NCI-H526 (cell line): ENCODE measurements around the gene IKBIP.
A peak's percentile ranks its signal among the peaks of the same experiment; 100 is the strongest.
"Not testable (repeated sequence)": the region's sequence is repeated elsewhere in the genome, so short reads cannot be mapped to it uniquely, and the experiment has no call there.

Source experiments
- DNase-seq, 2 experiments: peaks; one replicate each; lab custom pipeline; 2025; lab: John Stamatoyannopoulos, UW

IKBIP gene

DNA sequence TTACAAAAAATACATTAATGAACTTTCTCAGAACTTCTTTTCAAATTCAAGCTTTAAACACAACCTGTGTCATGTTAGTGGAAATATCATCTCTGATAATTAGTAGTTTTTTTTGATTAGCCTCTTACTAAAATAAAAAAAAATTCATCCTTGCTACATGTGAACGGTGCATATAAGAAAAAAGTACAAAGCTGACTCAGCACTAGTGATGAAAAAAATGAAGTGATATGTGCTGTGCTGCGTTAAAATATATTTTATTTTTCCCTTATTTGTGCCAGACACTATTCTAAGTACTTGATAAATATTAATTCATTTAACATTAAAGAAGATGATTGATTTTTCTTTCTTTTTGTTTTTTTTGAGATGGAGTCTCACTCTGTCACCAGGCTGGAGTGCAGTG lies 7.5 kb downstream of the IKBIP start:
- DNase-seq: no peak

DNA sequence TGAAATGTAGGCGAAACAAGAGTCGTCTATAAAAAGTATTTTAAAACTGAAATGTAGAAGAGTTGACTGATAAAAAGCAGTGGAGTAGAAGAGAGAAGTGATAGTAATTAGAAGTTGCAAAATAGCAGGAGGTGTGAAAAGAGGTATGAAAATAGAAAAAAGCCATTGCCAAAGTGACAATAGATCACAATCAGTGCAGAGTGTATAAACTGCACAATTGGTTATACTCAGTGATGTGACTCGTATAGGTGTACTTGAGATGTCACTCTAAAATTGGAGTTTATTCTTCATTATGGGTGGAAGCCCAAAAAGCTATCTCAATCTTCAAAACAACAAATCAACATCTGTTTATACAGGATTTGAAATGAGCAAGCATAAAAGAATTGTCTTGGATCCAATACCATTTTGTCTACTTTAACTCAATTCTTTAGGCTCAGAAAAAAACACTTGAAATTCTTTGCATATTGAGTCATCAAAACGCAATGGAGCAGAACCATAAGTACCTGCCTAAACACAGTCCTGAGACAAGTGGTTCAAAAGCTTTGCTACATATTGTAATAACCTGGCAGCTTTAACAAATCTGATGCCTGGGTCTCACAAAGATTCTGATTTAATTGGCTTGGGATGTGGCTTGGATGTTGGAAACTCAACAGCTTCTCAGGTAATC lies 8.8 kb downstream of the IKBIP start:
- no peak for DNase-seq

DNA sequence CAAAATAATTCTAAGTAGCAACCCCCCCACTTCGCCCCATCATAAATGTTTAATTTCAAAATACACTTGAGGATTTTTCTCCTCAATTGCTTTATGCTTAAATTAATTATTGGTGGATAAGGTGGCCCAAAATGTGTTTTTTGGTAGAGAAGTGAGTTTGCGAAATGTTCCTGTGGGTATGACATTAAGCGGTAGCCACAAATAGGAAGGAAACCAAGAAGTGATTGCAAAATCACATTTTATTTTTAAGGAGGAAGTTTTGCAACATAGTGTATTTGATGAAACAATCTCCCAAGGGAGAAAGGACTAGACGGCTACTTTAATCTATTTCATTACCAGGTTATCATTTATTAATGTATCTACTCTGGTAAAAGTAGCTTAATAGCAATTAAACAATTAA lies 25.6 kb downstream of the IKBIP start:
- no peak for DNase-seq

DNA sequence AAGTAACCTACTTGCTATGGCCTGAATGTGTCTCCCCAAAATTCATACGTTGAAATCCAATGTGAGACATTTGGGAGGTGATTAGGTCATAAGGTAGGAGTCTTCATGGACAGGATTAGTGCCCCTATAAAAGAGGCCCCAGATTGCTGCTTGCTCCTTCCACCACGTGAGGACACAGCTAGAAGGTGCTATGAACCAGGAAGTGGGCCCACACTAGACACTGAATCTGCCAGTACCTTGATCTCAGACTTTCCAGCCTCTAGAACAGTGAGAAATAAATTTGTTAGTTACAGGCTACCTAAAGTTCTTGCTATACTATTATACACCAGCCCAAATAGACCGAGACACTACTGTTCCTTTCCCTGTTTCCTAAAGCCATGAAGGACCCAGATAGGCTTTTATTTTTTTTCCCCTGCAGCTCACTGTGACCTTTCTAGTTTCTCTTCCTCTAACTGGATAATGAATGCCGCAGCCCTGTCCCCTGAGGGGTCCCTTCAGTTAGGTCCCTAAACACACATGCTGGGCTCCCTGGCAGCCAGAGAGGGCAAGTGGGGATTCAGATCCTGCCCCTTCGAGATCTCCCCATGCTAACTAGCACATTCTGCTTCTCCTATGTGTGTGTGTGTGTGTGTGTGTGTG lies 31.8 kb downstream of the IKBIP start:
- no peak for DNase-seq

DNA sequence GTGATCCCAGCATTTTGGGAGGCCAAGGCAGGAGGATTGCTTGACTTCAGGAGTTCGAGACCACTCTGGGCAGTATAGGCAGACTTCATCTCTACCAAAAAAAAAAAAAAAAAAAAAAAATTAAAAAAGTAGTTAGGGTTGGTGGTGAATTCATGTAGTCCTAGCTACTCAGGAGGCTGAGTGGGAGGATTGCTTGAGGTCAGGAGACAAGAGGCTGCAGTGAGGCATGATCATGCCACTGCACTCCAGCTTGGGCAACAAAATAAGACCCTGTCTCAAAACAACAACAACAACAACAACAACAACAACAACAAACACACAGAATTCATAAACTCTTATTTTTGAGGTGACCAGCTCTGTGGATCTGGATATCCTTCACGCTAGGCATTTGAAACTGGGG lies 34.0 kb downstream of the IKBIP start:
- no peak for DNase-seq

DNA sequence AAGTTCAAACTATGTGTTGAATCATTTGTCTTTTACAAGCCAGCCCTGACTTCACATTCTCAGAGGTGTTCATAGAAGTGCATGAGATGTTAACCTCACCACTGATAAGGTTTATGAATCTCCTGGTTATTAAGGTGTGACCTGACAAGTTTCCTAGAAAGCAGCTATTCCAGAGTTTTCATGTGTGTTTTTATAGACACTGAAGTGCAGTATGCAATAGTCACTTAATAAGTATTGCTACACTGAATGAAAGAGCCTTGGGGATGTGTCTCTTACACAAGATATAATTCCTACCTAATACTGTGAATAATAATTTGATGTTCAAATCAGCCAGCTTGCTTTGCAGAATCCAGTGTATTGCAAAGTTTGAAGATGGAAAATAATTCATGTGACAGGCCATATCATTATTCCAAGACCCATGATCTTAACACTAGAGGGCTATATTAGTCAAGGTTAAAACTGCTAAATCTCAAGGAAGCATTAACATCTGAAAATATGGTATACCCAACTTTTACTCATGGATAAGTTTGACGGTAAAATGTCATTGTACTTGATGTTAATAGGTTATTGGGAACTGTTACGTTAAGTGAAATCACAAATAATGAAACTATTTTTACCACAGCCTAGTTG lies 38.1 kb downstream of the IKBIP start:
- DNase-seq: no peak

DNA sequence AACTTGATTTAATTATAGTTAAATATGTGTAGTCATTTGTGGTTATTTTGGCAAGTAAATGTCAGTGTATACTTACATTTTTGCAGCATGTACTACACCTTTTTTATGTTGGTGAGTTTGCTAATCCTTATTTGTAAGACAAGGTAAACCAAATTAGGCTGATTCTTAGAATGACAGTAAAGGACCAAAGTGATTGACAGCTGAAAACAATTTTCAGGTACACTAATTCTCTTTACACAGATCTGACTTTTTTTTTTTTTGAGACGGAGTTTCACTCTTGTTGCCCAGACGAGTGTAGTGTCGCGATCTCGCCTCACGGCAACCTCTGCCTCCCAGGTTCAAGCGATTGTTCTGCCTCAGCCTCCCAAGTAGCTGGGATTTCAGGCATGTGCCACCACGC lies 42.7 kb downstream of the IKBIP start:
- no peak for DNase-seq

DNA sequence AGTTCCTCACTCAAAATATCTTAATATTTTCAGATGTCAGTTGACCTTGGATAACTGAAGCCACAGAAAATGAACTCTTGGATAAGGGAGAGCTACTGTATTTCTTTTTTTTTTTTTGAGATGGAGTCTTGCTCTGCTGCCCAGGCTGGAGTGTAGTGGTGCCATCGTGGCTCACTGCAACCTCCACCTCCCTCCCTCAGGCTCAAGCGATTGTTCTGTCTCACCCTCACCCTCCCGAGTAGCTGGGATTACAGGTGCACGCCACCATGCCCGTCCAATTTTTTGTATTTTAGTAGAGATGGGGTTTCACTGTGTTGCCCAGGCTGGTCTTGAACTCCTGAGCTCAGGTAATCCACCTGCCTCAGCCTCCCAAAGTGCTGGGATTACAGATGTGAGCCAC lies 47.3 kb downstream of the IKBIP start:
- DNase-seq: not testable (repeated sequence)

DNA sequence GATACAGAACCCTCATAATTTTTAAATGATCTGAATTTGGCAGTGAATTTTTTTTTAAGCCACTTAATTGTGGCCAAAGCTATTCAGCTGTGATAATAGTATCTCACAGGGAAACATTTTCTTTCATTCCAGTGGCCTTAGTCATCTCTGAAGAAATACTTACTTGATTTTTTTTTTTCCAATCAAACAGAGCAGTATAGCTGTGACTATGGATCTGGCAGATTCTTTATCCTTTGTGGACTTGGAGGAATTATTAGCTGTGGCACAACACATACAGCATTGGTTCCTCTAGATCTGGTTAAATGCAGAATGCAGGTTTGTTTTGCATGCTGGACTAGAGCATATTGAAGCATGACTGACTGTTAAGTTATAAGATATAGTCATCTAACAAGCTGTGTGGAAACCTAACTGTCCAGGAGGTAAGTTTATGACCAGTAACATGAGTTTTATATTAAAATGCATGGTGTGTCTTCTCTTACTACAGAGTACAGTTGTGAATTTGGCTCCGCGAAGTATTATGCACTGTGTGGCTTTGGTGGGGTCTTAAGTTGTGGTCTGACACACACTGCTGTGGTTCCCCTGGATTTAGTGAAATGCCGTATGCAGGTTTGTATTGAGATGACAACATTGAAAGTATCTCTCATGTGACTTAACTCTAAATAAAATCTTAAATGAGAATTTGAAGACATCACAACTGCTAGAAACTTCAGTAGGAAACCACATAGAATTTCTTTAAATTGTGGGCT lies 49.2 kb downstream of the IKBIP start:
- no peak for DNase-seq

DNA sequence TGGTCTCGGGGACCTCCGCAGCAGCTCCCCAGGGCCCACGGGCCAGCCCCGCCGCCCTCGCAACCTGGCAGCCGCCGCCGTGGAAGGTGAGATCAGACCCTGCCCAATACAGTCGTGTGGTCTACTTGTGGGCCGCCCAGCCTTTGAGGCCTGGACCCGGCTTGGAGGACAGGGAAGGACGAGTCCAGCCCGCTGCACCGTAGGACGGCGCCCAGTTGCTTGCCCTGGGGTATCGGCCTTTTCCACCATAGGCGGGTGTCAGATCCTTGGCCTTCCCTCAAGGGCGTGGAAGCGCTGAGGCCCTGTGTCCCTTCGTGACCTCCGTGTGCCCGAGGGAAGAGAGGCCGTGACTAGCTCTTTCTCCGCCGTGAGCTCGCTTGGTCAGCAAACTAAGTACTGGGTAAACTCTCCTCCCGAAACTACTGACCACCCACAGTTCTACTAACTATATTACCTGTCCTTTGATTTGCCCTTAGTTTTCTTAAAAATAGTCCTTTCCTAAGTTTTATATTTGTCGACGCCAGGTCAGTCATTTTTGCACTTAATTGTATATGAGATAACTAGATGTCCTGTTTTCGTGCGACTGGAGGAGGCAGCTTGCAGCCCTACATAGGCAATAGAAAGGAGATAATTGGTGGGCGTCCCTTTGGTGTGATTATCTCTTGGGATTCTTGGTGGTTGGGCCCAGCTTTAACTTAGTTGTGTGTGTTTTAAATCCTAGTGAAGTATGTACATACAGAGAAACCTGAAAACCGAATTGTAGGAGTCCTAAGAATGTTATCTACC lies 50.3 kb downstream of the IKBIP start:
- DNase-seq: peak in 1 of 2 experiments; percentile 43

DNA sequence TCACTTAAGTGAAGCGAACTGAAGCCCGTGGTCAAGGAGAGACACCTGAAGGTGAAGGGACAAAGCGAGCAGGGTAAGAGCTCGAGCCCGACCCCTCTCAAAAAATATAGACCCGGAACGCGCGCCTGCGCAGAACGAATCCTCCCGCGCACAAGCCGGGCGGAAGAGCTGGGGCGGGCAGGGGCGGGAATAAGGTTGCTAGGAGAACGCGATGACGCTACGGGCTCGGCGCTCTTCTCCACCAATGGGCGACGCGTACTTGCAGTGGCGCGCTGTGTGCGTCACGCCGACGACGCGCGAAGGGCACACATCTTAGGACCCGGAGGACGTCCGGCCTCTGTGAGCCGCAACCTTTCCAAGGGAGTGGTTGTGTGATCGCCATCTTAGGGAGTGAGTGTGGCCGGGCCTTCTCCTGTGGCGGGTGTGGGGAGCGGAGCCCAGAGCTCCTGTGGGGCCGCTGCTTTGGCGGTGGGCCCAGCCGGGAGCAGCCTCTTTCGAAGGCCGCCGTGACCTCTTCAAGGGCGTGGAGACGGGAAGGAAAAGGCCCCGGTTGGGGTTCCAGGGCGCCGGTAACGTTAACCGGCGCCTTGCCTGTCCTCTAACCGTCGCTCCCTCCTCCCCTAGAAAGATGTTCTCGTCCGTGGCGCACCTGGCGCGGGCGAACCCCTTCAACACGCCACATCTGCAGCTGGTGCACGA lies 51.1 kb downstream of the IKBIP start, which contains the start of gene SLC25A3:
TSS of gene SLC25A3 (plus strand) at position 336 of the 699 bp plus-strand sequence. CDS start at position 629, 293 bp downstream.
- DNase-seq: peak; percentile 92 to 98

DNA sequence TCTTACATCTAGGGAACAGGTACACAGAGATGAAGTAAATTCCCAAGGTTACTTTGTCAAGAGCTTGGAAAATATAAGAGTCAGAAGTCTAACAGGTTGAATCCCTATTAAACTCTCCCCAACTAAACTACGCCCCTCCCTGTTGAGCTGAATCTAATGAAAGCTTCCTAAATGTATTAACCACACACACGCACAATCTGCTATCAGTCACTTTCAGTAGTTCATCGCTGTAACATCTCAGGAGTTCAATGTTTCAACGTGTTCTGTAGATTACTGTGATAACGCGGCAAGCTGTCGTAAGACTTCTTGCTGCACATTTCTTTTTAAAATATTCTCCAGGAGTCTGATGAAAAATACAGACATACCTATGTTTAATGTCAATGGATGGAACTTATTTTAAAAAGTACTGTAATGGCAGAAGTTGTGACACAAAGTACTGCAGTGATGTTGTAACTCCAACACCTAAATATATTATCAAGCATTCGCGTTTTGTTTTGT lies 51.7 kb downstream of the IKBIP start:
- DNase-seq: peak in 1 of 2 experiments; percentile 49

DNA sequence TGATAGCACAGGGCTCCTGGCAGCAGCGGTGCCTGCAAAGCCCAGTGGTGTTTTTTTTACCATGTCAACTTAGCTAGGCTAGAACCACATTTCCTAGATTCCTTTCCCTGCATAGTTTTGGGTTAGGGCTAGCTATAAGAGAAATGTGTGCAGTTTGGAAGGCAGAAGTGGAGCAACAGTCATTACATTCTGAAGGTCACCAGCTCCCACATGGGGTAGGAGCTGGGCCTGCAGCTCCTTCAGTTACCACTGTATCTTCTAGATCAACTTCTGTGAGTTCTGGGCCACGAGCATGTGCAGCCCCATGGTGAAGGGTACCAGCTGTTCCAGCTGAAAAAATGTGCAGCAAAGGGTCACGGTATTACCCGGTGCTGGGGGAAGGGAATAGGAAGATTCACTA lies 53.4 kb downstream of the IKBIP start:
- DNase-seq: no peak

DNA sequence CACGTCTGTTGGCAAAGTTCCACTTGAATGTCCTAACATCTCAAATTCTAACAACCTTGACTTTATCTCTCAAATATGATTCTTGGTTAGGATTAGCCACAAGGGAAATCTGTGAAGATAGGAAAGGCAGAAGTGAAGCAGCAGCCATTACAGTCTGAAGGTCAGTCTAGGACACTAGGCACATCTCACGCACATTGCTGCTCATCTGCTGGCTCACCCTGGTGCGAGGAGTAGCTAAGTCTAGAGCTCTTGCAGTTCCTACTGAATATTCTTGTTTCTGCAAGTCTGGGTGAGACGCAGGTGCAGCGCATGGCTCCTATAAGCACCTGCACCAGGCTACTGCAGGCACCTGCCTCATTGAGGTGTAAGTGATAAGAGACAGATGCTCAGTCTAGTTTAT lies 57.5 kb downstream of the IKBIP start:
- DNase-seq: peak; percentile 57 to 66

DNA sequence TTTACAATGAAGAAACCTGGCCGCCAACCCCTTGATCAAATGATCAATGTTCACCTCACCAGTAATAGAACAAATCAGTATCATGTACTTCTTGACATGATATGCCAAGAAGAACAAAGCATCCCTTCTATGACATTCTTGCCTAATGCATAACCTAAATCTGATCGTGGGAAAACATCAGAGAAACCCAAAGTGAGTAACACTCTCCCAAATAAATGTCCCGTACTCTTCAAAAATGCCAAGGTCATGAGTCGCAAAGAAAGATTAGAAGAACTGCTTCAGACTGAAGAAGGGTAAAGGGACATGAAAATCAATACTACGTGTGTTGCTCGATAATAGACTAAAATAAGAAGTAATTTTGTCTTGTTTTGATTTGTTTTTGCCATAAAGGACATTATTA lies 62.5 kb downstream of the IKBIP start:
- DNase-seq: no peak

DNA sequence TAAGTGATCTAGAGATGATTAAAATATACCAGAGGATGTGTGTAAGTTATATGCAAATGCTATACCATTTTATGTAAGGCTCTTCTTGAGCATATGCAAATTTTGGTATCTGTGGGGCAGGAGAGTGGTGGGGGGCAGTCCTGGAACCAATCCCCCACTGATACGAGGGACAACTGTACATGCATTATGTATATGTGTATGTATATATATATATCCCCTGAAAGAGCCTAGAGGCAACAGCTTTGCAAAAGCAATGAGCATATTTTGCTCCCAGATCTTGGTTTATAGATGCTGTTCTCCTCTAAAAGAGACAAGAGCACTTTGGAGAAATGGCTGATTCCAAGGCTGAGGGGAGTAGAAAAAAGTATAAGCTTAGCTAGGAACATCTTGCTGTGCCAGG lies 63.5 kb downstream of the IKBIP start:
- peak; percentile 68 to 71 for DNase-seq

DNA sequence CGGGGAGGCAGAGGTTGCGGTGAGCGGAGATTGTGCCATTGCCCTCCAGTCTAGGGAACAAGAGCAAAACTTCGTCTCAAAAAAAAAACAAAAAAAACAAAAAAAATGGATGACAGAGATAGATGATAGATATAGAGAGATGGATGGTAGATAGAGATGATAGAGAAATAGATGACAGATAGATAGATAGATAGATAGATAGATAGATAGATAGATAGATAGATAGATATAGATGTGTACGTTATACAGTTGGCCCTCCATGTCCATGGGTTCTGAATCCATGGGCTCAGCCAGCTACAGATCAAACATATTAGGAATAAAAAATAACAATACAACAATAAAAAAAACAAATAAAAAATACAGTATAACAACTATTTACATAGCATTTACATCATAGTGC lies 63.9 kb downstream of the IKBIP start:
- DNase-seq: no peak

DNA sequence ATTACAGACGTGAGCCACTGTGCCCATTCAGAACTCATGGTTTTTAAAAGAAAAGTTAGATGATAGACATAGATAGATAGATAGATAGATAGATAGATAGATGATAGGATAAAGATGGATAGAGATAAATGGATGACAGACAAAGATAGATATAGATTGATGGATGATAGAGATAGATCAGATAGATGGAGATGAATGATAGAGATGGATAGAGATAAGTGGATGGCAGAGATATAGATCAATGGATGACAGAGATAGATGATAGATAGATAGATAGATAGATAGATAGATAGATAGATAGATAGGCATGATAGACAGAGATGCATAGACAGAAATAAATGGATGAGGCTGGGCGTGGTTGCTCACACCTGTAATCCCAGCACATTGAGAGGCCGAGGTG lies 64.8 kb downstream of the IKBIP start:
- DNase-seq: no peak

DNA sequence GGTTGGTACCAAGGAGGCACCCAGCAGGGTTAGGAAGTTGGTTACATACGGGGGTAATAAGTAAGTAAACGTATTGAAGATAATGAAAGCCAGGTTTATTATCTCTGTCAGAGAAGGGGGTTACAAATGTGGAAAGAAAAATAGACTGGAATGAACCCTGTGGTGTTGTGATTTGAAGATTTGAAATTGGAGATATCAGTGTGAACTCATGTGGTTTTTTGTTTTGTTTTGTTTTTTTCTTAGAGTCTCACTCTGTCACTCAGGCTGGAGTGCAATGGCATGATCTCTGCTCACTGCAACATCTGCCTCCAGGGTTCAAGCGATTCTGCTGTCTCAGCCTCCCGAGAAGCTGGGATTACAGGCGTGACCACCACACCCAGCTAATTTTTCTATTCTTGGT lies 65.2 kb downstream of the IKBIP start:
- no peak for DNase-seq

DNA sequence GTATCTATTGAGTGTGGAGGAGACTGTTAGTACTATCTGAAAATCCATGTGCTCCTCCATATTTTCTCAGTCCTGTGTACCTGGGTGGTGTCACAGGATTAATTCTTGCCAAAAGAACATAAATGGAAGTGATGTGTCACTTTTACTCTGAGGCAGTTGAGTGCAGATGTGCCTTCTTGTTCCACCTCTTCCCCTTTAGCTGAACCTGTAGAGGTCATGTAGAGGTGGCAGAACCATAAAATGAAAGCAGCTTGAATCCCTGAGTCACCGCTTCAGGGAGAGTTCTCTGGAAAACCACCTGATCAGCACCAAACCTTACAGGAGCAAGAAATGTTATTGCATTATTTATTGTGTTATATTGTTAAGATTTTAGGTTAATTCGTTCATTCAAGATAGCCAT lies 65.8 kb downstream of the IKBIP start:
- no peak for DNase-seq

DNA sequence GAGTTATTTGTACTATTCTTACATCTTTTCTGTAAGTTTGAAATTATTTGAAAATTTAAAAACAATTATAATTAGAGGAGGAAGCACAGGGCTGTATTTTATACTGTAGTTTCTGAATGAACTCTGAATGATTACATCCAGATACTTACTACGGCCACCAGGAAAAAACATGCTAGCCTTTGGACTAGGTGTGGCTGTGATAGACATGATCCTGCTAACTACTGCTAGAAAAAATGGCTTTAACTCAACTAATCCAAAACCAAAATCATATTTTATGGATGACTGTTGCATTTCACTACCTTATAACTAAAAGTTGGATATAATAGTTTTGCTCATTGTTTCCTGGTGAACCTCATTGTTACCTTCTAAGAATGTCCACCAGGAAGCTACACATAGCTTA lies 66.2 kb downstream of the IKBIP start:
- no peak for DNase-seq
